ENCODE data around the gene TMEM119.
"Not testable (repeated sequence)": the region's sequence is repeated elsewhere in the genome, so short reads cannot be mapped to it uniquely, and the experiment has no call there.

Gene TMEM119

DNA sequence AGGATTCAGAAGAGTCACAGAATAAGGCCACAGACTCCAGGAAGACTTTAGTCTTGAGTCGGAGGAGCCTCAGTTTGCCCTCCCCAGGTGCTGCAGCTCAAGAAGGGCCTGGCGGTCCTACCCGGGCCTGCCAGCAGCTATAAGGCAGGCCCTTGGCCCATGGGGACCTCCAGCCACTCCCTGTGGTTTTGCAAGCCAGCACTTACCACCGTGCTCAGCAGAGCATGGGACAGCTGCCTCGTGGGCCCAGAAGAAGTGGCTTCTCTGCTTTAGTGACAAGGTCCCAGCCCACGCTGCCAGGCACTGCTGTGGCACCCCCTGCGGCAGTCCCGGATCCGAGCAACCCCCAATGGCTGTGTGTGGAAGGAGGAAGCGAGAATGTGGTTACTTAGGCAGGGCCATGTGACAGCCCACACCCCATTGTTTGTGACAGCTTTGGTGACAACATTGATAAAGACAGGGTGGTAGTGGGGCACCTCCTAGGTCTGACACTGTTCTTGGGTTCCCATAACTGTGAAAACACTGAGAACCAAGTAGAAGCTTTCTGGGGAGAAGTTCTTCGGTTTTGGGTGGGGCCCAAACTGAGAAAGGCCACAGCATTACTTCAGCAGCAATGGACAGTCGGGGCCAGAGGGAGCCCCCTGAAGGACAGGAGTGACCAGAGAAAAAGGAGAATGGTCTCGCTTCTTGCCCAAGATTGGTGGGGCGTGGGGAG, 35.8 kb upstream of the TMEM119 start, which contains the start of gene SELPLG:
Gene SELPLG (minus strand): TSS at position 361 of the 715 bp plus-strand sequence. CDS start 9,587 bp downstream, outside the sequence.
- peak; percentile 81 for DNase-seq

DNA sequence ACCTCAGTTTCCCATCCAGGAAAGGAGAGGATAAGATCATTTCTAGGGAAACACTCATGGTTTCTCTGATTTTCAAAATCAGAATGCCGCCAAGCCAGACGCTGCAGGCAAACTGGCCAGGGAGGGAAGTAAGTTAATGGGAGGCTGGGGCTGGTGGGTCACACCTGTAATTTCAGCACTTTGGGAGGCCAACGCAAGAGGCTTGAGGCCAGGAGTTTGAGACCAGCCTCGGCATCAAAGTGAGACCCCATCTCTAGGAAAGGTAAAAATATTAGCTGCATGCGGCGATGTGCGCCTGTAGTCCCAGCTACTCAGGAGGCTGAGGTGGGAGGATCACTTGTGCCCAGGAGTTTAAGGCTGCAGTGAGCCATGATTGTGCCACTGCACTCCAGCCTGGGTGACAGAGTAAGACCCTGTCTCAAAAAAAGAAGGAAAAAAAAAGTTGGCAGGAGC, 35.2 kb upstream of the TMEM119 start:
- no peak for DNase-seq

DNA sequence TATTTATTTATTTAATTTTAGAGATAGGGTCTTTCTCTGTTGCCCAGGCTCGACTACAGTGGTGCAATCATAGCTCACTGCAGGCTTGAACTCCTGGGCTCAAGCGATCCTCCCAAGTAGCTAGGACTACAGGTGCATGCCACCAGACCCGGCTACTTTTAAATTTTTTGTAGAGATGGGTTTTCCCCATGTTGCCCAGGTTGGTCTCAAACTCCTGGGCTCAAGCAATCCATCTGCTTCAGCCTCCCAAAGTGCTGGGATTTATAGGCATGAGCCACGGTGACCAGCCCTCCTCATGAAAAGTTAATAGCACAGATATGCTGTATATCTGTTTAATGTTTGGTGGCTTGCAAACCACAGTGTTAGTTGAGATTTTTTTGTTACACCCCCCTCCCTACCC, 33.4 kb upstream of the TMEM119 start:
- DNase-seq: not testable (repeated sequence)

DNA sequence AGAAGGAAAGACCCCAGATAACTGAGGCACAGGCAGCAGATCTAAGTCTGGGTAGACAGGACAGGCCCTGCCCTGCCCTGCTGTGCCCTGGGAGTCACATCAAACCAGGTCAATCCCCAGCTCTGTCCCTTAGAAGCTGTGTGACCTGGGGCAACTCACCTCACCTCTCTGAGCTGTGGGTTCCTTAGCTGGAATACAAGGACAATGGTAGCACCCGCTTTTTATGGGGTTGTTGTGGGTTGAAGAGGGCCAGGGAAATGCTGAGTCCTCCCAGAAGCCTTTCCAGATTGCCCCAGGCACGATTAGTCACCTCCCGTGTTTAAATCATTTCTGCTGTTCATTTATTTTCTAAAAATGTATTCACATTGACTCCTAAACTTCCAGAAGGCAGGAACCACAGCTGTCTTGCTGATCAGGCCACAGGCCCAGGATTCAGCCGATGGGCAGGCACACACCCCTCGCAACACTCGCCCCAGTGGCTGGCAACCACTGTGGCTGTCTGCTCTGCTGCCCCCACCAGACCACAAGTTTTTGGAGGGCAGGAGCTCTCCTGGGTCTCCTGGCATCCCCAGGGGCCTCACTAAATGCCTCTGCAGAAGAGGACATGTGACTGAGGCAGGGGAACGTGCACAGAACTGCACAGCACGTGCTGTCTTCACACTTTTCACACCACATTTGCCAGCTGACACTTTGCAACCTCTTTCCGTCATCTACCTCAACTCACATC, 32.8 kb upstream of the TMEM119 start:
- peak; percentile 58 for DNase-seq

DNA sequence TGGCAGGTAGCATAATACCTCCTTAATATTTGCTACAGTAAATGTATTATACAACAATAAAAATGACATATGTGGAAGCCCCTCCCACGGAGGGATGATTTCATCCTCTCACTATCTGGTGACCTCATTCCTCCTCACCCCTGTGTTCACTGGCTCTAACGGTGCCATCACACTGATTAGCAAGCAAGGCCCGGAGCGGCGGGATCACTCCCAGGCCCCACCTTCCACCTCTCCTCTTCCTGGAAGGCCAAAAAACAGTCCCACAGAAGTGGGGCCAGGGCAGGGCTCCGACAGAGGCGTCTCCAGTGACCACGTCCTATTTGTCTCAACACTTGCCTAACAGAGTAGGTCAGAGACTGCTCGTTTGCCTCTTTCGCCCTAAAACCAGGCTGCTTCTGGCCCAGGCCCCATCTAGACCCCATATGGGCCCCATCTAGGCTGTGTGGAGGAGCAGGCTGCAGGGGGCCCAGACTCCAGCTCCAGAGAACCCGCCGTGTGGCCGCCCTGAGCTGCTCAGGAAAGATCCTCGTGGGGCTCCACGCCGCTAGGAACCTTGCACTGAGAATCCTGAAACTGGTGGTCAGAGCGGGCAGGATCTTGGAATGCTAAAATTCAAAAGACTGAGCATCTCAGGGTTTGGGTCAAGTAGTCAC, 32.1 kb upstream of the TMEM119 start:
- DNase-seq: peak; percentile 30

DNA sequence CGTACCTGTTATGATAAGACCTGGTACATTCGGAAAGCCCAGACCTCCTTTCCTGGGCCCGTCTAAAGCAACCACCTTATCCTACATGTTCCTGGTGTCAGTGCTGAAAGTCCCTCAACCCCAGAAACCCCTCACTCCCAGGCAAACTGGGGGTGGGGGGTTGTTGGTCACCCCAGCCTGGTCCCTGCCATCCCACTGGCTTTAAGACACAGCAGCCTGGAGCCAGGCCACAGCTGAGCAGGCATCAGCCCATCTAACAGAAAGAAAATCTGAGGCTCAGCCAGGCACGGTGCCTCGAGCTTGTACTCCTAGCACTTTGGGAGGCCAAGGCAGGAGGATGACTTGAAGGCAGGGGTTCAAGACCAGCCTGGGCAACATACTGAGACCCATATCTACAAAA, 31.3 kb upstream of the TMEM119 start:
- peak; percentile 28 for DNase-seq

DNA sequence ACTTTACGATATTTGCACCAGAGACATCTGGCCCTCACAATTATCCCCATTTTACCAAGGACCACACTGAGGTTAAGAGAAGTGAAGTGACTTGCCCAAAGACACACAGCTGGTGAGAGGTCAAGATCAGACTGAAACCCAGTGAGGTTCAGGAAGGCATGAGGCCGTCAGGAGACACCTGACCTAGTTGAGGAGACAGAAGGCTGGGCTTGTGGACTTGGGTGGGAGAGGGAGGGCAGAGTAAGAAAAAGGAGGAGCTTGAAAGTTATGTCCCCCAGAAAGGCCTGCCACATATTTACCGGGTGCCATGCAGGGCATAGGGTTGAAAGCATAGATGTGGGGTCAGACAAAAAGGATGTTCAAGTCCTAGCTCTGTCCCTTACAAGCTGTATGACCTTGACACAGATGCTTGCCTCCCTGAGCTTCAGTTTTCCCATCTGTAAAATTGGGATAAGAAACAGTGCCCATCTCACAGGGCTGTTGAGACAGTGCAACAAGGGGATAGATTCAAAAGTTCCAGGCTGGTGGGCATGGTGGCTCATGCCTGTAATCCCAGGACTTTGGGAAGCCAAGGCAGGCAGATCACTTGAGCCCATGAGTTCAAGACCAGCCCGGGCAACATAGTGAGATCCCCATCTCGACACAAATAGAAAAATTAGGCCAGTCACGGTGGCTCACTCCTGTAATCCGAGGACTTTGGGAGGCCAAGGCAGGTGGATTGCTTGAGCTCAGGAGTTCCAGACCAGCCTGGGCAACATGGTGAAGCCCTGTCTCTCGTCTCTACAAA, 29.4 kb upstream of the TMEM119 start:
- no peak for DNase-seq

DNA sequence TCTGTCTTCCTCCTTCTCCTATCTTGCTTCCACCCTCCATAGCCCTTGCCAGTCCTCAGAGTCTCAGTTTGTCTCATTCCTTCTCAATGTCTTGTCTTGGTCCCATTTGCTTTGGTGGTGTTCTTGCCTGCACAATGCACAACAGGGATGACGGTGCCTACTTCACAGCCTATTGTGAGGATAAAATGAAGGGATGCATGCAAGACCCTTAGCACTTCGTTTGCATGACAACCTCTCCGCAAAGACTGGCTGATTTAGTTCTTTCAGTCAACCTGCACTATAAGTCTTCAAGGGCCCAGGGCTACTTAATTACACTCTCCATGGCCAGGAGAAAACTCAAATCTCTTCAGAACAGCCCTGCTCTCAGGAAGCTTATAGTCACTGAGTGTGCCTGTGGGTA, 27.3 kb upstream of the TMEM119 start:
- DNase-seq: no peak

DNA sequence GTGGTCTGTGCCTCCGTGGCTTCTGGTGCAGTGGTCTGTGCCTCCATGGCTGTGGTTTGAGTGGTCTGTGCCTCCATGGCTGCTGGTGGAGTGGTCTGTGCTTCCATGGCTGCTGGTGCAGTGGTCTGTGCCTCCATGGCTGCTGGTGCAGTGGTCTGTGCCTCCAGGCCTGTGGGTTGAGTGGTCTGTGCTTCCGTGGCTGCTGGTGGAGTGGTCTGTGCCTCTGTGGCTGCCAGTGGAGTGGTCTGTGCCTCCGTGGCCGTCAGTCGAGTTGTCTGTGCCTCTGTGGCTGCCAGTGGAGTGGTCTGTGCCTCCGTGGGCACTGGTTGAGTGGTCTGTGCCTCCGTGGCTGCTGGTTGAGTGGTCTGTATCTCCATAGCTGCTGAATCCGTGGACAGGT, 25.7 kb upstream of the TMEM119 start:
- no peak for DNase-seq

DNA sequence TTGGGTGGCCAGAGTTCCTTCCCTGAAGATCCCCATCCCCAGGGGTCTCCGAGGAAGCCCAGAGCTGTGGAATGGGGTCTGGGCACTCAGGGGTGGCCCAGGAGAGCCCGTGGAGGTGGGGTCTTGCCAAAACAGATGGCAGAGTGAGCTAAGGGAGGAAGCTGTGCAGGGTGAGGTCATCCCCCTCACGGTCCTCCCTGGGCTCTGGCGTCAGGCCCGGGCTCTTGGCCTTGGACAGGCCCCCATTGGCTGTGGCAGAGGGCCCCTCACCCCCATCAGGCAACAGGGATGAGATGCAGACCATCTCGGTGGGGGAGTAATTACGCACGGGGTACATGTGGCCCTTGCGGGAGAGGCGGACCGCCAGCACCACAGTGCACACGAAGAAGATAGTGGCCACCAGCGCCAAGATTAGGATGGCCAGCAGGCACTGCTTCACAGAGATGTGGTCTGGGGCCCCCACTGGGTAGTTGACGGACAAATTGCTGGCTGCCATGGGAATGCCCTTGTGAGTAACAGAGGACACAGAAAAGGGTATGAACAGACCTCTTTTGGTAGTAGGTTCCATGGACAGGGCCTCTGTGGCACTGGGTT, 25.1 kb upstream of the TMEM119 start:
- no peak for DNase-seq

DNA sequence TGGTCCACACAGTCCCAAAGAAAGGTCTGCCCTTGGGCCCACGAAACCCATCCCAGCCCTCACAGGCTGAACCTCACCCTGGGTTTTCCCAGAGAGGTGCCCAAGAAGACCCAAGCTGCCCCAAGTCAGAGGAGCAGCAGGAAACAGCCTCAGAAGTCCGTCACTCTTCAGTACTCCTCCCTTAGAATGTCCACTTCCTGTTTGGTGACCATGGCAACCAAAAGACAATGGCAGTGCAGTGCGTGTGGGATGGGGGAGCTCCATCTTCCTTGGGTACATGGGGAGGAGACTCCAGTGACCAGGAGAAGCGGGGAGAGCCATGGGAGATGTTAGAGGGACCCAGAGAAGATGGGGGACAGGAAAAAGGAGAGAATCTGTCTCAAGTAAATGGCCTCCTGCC, 24.5 kb upstream of the TMEM119 start:
- DNase-seq: no peak

DNA sequence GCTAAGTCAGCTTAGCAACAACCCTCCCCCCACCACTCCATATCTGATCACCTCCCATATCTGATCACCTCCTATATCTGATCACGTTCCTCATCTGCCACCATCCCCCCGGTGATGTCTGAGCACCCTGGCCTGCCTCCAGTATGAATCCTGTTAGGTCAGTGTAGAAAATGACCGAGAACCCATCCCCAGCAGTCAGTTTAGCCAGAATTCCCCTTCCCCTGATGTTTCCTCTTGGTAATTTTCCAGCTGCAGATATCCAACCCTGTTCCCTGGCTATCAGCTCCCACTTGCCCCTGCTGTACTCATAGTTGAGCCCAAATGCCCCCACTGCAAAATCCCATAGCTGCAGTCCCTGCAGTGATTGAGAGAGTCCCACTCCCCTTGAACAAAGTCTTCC, 23.3 kb upstream of the TMEM119 start:
- no peak for DNase-seq

DNA sequence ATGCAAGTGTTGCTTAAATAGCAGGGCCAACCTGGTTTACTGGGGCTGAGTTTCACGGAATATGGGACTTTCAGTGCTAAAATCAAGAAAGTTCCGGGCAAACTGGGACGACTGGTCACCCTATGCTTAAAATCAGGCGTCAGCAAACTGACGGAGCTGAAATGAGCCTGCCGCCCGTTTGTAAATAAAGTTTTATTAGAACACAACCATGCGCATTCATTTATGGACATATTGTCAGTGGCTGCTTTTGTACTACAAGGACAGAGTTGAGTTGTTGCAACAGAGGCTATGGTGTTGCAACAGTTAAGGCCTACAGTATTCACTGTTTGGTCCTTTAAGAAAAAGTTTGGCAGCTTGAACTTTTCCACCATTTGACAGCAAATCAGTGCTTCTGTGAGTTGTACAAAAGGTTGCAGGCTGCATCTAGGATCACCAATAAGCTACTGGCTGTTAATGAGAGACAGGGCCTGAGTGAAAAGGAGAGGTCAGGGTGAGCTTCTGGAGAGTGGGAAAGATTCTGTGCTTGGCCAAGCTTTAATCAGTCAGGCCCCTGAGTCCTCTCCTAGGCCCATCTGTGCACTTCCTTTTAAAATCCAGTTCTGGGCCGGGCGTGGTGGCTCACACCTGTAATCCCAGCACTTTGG, 22.5 kb upstream of the TMEM119 start:
- no peak for DNase-seq

DNA sequence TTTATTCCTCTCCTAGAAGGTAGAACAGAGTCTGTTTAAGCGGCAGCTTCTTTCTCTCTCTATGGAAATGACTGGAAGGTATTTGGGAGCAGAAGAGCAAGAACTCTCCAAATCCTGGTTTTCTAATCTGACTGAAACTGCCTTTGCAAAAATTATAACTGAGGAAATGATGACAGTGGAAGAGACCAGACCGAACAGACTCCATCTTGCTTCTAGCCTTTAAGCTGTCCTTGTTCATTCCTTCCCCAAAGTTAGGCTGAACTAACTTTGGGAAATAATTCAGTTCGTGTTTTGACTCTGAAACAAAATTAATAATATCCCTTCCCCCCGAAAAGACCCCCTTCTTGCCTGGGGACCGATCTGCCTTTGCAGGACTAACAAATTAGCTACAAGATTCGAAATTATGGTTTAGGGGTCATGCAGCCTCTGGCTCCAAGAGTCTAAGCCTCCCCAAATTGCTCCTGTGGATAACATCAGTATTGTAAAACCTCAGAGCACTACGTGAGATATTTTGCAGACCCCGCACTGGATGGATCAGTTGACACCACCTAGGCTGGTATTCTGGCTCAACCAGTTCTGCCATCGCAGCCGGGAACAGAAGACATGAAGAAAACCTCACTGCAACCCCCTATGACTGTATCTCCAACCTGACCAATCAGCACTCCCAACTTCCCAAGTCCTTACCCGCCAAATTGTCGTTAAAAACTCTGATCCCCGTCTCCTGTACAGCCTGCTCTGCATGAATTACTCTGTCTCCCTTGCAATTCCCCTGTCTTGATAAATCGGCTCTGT, 21.7 kb upstream of the TMEM119 start:
- DNase-seq: no peak

DNA sequence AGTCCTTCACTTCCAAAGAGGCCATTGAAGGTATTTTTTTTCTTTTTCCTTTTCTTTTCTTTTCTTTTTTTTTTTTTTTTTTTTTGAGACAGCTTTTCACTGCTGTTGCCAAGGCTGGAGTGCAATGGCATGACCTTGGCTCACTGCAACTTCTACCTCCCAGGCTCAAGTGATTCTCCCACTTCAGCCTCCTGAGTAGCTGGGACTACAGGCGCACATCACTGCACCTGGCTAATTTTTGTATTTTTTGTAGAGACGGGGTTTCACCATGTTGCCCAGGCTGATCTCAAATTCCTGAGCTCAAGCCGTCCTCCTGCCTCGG, 21.0 kb upstream of the TMEM119 start:
- not testable (repeated sequence) for DNase-seq

DNA sequence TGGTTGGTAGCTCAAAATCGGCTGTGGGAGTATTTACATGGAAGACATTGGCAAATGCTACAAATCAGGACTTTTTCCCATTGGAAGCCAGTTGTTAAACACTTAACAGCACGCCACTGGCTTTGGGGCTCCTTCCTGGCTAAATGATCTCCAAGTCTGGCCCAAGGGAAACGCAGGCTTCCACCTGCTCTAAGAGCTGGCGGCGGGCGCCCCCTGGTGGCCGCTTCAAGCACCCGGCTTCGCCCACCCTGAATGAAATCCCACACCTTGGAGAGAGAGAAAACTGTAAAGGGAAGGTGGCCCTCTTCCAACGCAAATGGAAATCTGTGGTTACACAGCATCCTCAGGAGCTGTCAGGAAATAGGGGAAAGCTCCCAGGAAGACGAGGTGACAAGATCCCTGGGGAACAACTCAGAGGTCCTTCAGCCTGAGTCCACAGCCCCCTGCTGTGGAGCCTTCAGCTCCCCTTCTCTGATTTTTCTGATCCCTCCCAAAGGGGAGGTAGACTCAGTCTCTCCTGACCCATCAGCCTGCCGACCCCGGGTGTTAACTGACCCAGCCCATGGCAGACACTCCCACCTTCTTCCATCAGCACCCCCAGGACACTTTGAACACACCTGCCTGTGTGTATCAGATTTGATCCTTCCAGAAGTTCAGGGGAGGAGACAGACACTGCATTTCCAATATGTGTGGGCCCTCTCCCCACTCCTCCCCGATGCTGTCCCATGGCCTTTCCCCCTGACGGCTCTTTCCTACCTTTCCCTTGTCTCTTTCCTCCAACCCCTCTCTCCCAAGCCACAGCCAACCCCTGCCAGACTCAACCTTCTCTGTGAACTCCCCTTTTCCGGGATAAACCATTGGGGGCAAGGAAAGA, 20.4 kb upstream of the TMEM119 start:
- DNase-seq: peak; percentile 54

DNA sequence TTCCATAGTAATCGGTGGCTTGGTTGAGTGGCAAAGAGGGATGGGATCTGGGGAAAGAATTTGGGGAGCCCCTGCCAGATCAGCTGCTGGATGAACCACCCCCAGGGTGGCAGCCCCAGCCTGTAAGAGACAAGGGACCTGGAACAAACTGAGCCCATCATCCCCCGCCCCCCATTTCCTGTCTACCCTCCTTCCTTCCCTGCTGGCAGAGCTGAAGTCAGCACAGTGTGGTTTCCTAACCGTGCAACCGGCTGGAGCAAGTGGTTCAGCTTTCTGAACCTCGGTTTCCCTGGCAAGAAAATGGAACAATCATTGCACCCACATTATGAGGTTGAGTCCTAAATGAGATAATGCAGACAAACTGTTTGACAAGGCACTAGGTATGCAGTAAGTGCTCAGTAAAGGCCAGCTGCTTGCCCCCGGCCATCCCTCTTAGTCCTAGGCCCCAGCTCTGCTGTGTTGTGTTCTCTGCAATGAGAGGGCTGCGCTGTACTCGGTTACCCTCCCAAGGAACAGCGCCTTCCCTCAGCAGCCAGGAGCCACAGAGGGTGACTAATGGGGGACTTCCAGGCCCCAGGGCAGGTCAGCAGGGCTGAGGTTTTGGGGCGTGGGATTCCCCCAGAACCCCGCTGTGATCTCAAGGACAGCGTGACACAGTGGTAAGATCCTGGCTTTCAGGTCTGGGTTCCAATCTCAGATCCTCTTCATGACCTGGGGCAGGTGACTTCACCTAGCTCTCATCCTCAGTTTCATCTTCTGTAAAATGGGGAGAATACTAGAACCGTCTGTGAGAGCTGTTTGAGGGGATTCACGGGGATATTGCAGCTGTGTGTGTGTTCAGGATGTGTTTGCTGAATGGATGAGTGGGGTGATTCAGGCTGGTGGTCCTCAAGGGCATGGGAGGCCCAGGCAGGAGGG, 19.3 kb upstream of the TMEM119 start:
- peak; percentile 63 for DNase-seq

DNA sequence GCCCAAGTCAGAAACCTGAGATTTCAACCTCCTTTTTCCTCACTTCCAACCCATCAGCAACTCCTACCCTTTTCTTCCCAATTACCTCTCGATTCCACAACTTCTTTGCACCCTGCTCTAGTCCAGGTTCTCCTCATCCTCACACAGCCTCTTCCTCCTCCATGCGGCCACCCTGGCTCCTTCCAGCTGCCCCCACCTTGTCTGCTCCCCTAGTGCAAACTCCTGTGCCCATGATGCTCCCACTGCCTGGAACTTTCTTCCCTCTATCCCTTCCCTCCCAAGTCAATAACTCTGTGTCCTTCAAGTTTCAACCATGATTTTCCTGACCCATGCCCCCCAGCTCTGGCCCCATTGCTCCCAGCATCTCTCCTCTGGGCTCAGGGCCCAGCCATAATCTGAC, 18.5 kb upstream of the TMEM119 start:
- no peak for DNase-seq

DNA sequence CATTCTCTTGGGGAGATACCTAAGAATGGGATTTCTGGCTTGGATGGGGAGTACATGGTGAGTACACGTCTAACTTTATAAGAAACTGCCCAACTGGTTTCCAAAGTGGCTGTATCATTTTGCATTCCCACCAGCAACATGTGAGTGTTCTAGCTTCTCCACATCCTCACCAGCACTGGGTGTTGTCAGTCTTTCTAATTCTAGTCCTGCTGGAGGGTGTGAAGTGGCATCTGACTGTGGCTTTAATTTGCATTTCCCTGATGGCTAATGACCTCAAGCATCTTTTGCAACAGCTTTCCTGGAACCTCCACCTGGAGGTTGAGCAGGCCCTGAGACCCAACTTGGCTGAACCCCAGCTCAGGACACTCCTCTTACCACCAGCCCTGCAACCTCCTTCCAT, 18.0 kb upstream of the TMEM119 start:
- no peak for DNase-seq

Data from NK-92 treated with Interleukin-12 subunit alpha and Interleukin-12 subunit beta, amount 100 ng/mL, for 24 hours (cell line).